Tibial artery (tissue), 4 donors: Measurements from ENCODE around the gene STARD13.

ENCODE experiments used
- DNase-seq, 2 donors: peaks; one replicate each; pipeline ENCODE4 v3.0.0-alpha.2; 2019
- H3K27ac ChIP-seq, 2 donors: fragments of 200-600 bp; sonication (generic) in 1 of 2; 1 replicate in 1 of 2; 2 replicates in 1 of 2; pipeline ENCODE4 v1.5.1; 2018 to 2019; ENCODE audit warnings: mild to moderate bottlenecking in 1 of 2
- H3K27me3 ChIP-seq, 2 donors: fragments of 200-600 bp; sonication (generic) in 1 of 2; one replicate each; pipeline versions ENCODE4 v1.5.1 to v1.6.0; 2016 to 2019
- H3K36me3 ChIP-seq, 3 donors: fragments of 200-600 bp; sonication (generic) in 2 of 3; one replicate each; pipeline ENCODE4 v1.5.1; 2016 to 2019; ENCODE audit warnings: mild to moderate bottlenecking in 2 of 3
- H3K4me1 ChIP-seq, 4 donors: fragments of 200-600 bp; sonication (generic) in 2 of 4; 1 replicate in 3 of 4; 2 replicates in 1 of 4; pipeline ENCODE4 v1.5.1; 2016 to 2019
- H3K4me3 ChIP-seq, 2 donors: fragments of 200-600 bp; sonication (generic) in 1 of 2; 1 replicate in 1 of 2; 2 replicates in 1 of 2; pipeline ENCODE4 v1.5.1; 2018 to 2019; ENCODE audit warnings: mild to moderate bottlenecking in 2 of 2
- H3K9me3 ChIP-seq, 3 donors: fragments of 200-600 bp; sonication (generic) in 1 of 3; one replicate each; pipeline ENCODE4 v1.5.1; 2016 to 2019
- intact Hi-C: fragments of 100-400 bp; cut with DNase I; formaldehyde crosslinking; loops from one replicate; pipeline ENCODE4 v1.15.0; 2023; ENCODE audit warnings: low total_unique reads
- TF ChIP-seq, protein P1 (sequence below), 2 experiments: fragments of 200-600 bp in 1 of 2; fragments of 450-650 bp in 1 of 2; IDR thresholded peaks; one replicate each; pipeline ENCODE4 v1.5.1; 2017 to 2019; ENCODE audit warnings: antibody characterized with exemption in 2 of 2, mild to moderate bottlenecking in 1 of 2, moderate library complexity in 1 of 2

Gene STARD13

DNA sequence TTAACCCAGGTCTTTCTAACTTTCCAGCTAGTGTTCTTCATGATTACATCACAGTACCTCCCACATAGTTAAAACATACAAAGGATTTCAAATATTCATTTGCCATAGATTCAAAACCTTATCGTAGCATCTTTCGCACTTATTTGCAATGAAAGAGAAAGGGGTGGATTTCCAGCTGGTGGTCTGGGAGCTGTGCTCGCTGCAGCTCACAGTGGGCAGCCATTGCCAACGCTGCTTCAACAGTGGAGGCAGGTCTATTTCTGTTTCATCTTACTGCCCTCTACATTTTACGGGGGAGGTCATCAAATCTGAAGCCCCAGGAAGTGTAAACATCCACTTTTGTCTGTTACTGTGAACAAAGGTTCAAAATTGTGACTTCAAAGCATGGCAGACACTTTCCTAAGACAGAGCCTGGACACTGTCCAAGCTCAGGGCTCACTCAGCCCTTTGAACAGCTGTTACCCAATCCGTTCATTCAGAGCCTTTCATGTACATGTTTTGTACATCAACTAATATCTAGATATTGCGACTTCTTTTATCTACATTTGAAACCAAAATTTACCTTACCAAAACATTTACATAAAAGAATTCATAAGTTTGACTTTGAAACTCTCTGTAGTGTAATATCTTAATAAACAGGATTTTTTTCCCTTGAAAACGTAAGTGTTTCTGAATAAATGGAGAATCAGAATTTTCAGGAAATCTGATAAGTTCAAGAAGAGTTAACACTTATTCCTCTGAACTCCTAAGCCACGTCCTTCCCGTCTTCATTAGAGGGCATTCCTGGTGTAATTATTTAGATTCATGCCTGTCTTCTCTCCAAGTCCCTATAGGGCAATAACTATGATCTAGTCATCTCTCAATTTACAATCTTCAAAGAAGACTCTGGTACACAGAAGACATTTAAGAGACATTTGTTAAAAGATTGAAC, 25.1 kb downstream of the STARD13 start:
- H3K27me3 ChIP-seq, result no peaks in the 10 kb centered on the region
- no peaks in the 10 kb centered on the region for H3K9me3 ChIP-seq
- intact Hi-C loops, result no loop called here
- H3K4me3 ChIP-seq, result no peak overlapping the region
- no peak overlapping the region for H3K27ac ChIP-seq
- no peak for DNase-seq
- TF ChIP-seq, protein P1, sequence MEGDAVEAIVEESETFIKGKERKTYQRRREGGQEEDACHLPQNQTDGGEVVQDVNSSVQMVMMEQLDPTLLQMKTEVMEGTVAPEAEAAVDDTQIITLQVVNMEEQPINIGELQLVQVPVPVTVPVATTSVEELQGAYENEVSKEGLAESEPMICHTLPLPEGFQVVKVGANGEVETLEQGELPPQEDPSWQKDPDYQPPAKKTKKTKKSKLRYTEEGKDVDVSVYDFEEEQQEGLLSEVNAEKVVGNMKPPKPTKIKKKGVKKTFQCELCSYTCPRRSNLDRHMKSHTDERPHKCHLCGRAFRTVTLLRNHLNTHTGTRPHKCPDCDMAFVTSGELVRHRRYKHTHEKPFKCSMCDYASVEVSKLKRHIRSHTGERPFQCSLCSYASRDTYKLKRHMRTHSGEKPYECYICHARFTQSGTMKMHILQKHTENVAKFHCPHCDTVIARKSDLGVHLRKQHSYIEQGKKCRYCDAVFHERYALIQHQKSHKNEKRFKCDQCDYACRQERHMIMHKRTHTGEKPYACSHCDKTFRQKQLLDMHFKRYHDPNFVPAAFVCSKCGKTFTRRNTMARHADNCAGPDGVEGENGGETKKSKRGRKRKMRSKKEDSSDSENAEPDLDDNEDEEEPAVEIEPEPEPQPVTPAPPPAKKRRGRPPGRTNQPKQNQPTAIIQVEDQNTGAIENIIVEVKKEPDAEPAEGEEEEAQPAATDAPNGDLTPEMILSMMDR (IDR thresholded peaks at IDR 0.05), result no peak
- H3K36me3 ChIP-seq, result no peaks in the 10 kb centered on the region
- H3K4me1 ChIP-seq, result peaks cover 0 to 65% (median 35%) of the 10 kb centered on the region in 4 donors

DNA sequence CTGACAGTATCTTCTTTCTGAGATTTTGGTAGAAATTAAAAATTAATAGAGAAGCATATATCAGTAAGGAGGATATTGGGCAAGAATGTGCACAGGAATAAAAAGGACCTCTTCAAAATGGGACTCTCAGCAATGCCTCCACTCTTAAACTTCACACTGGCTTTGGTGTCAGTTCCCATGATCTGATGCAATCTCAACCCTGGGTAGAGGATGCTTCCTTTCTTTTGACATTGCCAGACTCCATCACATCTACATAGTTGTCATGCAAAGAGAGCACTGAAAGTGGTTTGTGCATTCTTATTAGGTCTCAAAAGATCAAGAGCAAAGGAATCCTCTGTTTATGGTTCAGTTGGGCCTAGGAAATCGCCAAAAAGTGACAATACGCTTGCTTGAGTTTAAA, 26.3 kb downstream of the STARD13 start:
- H3K27ac ChIP-seq, result peak overlapping the region in 1 of 2 donors; percentile 35
- no peak overlapping the region for H3K4me3 ChIP-seq
- DNase-seq, result no peak
- no peaks in the 10 kb centered on the region for H3K27me3 ChIP-seq
- H3K9me3 ChIP-seq, result no peaks in the 10 kb centered on the region
- TF ChIP-seq, protein P1 (IDR thresholded peaks at IDR 0.05), result no peak
- no peaks in the 10 kb centered on the region for H3K36me3 ChIP-seq
- intact Hi-C loops, result no loop called here
- H3K4me1 ChIP-seq, result peaks cover 0 to 59% (median 35%) of the 10 kb centered on the region in 4 donors

DNA sequence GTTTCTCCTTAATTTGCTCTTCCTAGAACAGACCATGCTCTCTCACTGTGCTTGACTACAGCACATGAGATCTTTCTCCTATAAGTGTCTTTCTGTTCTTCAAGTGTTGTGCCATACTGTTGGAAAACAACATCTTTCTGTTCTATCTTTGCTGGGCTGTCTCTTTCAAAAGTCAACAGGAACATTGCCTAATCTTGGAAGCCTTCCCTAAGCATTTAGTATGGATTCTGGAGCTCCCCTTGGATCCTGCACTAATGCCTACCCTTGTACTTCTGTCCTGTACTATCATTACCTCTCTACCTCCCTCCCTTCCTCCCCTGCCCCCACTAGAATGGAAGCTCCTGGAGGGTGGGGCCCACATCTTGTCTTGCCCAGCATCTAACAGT, 26.8 kb downstream of the STARD13 start:
- H3K36me3 ChIP-seq, result no peaks in the 10 kb centered on the region
- intact Hi-C loops, result no loop called here
- H3K27me3 ChIP-seq, result no peaks in the 10 kb centered on the region
- H3K4me1 ChIP-seq, result peaks cover 0 to 54% (median 33%) of the 10 kb centered on the region in 4 donors
- H3K4me3 ChIP-seq, result no peak overlapping the region
- DNase-seq, result no peak
- H3K9me3 ChIP-seq, result no peaks in the 10 kb centered on the region
- peak overlapping the region; percentile 35 to 41 for H3K27ac ChIP-seq
- TF ChIP-seq, protein P1 (IDR thresholded peaks at IDR 0.05), result no peak

DNA sequence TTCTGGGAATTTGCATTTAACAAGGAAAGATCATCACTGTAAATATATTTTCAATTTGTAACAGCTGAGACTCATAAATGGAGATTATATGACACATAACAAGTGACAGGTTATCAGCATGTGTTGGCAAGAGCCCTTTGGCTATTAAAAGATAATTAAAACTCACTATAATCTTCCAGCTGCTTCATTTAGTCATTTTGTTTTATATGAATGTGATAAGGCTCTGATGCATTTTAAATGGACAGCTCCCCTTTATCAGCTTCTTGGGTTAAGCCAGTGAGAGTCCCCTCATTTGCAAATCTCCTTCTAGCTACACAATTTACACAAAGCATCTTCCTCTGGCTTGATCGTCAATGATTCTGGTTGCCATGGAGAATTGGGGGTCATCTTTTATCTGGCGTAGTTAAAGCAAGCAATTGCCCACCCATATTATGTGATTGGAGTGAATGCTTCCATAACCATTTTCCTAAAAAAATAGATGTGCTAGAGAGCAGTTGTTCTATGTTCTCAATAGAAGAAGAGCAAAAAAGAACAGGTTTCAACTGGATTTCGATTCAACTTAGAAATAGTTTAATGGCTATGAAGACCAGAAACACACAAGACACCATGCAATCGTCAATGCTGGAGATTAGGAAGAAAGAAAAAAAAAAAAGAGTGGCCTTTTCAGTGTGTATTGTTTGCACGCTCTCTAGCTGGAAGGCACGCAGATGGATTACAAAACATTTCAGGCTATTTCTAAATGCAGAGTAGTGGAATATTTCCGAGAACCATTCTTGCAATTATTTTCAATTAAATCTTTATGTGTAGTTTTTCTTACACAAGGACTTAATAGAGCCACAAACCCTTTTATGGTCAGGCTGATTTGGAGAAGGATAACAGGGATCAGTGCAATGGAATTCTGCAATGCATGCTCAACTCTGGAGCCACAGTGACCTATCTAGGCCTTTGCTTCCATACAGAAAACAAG, 27.4 kb downstream of the STARD13 start:
- TF ChIP-seq, protein P1 (IDR thresholded peaks at IDR 0.05), result no peak
- no peaks in the 10 kb centered on the region for H3K27me3 ChIP-seq
- intact Hi-C loops, result no loop called here
- peak overlapping the region; percentile 35 to 41 for H3K27ac ChIP-seq
- no peak for DNase-seq
- H3K4me3 ChIP-seq, result no peak overlapping the region
- no peaks in the 10 kb centered on the region for H3K36me3 ChIP-seq
- no peaks in the 10 kb centered on the region for H3K9me3 ChIP-seq
- peaks cover 0 to 47% (median 30%) of the 10 kb centered on the region in 4 donors for H3K4me1 ChIP-seq

DNA sequence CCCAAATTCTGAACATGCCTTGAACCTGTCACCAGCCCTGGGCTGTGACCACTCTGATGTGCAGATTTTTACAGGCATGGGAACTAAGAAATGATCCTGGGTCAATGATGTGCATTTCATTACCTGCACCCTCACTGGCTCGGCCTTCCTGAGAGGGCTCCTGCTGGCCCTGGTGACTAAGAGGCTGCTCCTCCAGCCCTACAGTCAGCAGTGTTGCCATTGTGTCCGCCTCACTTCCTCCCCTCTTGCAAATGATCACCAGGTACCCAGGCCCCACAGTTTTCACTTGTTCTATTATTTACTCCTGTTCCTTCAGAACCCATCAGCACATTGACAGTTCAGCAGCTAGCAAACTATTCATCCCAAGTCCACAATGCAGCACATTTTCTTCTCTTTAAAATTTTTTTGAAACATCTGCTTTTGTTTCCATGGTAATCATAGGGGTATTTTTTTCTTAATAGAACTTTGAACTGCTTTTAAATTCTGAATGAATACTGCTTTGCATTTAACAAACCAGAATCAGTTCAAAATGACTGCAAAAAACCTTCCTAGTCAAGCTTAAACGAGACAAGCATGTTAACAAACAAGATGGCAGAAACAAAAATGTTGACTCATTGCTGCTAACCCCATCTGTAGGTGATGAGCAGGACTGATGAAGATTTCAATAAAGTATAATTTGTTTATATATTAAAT, 29.3 kb downstream of the STARD13 start:
- Histone ChIP-seq H3K27ac (no peak overlapping the region), H3K27me3 (no peaks in the 10 kb centered on the region), H3K9me3 (no peaks in the 10 kb centered on the region), H3K4me1 (peaks cover 0 to 42% (median 20%) of the 10 kb centered on the region in 4 donors), H3K4me3 (no peak overlapping the region), H3K36me3 (no peaks in the 10 kb centered on the region)
- no peak for DNase-seq
- intact Hi-C loops, result no loop called here
- TF ChIP-seq, protein P1 (IDR thresholded peaks at IDR 0.05), result no peak
